H9 (cell line): Measurements from ENCODE around the gene MZF1. TPM values are rescaled to one million over a fixed set of nuclear protein-coding genes. Genes with fewer than 3 reads are reported as not detected.

Experiments used
- DNase-seq: peaks from one replicate; pipeline ENCODE4 v3.0.0-alpha.2; 2017
- H2AFZ ChIP-seq: one replicate; pipeline ENCODE4 v1.6.1; 2013; ENCODE audit warnings: mild to moderate bottlenecking, low read length, control low read depth, moderate library complexity
- H2AK5ac ChIP-seq: 2 replicates; pipeline ENCODE4 v1.6.1; 2013; ENCODE audit warnings: low read length, control low read depth, mixed read lengths; ENCODE audit not compliant: insufficient read length
- H2BK120ac ChIP-seq: one replicate; pipeline ENCODE4 v1.6.1; 2013; ENCODE audit warnings: low read depth, mild to moderate bottlenecking, low read length, control low read depth, inconsistent platforms; ENCODE audit not compliant: poor library complexity, severe bottlenecking
- H2BK12ac ChIP-seq: 2 replicates; pipeline ENCODE4 v1.6.1; 2013; ENCODE audit warnings: low read length, control low read depth, mixed read lengths, low read depth; ENCODE audit not compliant: insufficient read length
- H2BK15ac ChIP-seq: 2 replicates; pipeline ENCODE4 v1.6.1; 2013; ENCODE audit warnings: low read depth, low read length, control low read depth
- H2BK20ac ChIP-seq: one replicate; pipeline ENCODE4 v1.6.1; 2013; ENCODE audit warnings: low read depth, mild to moderate bottlenecking, low read length, control low read depth, inconsistent platforms; ENCODE audit not compliant: poor library complexity, severe bottlenecking
- H2BK5ac ChIP-seq: 2 replicates; pipeline ENCODE4 v1.6.1; 2013; ENCODE audit warnings: low read length, control low read depth, mixed read lengths; ENCODE audit not compliant: insufficient read length
- H3K14ac ChIP-seq: 2 replicates; pipeline ENCODE4 v1.6.1; 2013; ENCODE audit warnings: low read length, control low read depth; ENCODE audit not compliant: insufficient read depth
- H3K18ac ChIP-seq: 2 replicates; pipeline ENCODE4 v1.6.1; 2013; ENCODE audit warnings: low read depth, mild to moderate bottlenecking, mixed read lengths, low read length, control low read depth; ENCODE audit not compliant: insufficient read length
- H3K23ac ChIP-seq: 2 replicates; pipeline ENCODE4 v1.6.1; 2013; ENCODE audit warnings: low read length, control low read depth, mixed read lengths, low read depth; ENCODE audit not compliant: insufficient read length
- H3K23me2 ChIP-seq: 2 replicates; pipeline ENCODE4 v1.6.1; 2013; ENCODE audit warnings: low read depth, mild to moderate bottlenecking, mixed read lengths, low read length, control low read depth; ENCODE audit not compliant: insufficient read length, poor library complexity, severe bottlenecking
- H3K27ac ChIP-seq: 2 replicates; pipeline ENCODE4 v1.5.1; 2013; ENCODE audit warnings: low read length, control low read depth, mixed read lengths, low read depth; ENCODE audit not compliant: insufficient read length
- H3K27me3 ChIP-seq: 2 replicates; pipeline ENCODE4 v1.6.1; 2013; ENCODE audit warnings: low read length, control low read depth, inconsistent platforms; ENCODE audit not compliant: insufficient read depth
- H3K4ac ChIP-seq: 2 replicates; pipeline ENCODE4 v1.6.1; 2013; ENCODE audit warnings: low read depth, mild to moderate bottlenecking, control low read depth, inconsistent platforms, low read length, moderate library complexity
- H3K4me1 ChIP-seq: 2 replicates; pipeline ENCODE4 v1.6.1; 2013; ENCODE audit warnings: low read length, control low read depth, inconsistent platforms; ENCODE audit not compliant: insufficient read depth
- H3K4me2 ChIP-seq: 2 replicates; pipeline ENCODE4 v1.6.1; 2013; ENCODE audit warnings: low read length, control low read depth, mixed read lengths; ENCODE audit not compliant: insufficient read length, insufficient read depth
- H3K56ac ChIP-seq: 2 replicates; pipeline ENCODE4 v1.6.1; 2013; ENCODE audit warnings: low read depth, mild to moderate bottlenecking, mixed read lengths, low read length, control low read depth; ENCODE audit not compliant: insufficient read length
- H3K79me1 ChIP-seq: 2 replicates; pipeline ENCODE4 v1.6.1; 2013; ENCODE audit warnings: low read depth, mild to moderate bottlenecking, moderate library complexity, low read length, control low read depth, inconsistent platforms; ENCODE audit not compliant: insufficient read depth, poor library complexity, severe bottlenecking
- H3K79me2 ChIP-seq: 2 replicates; pipeline ENCODE4 v1.6.1; 2013; ENCODE audit warnings: low read length, control low read depth, inconsistent platforms; ENCODE audit not compliant: insufficient read depth
- H3K9ac ChIP-seq: 2 replicates; pipeline ENCODE4 v1.6.1; 2013; ENCODE audit warnings: low read length, control low read depth, mixed read lengths; ENCODE audit not compliant: insufficient read length; ENCODE audit errors: extremely low read depth
- H3K9me3 ChIP-seq: one replicate; pipeline ENCODE4 v1.6.1; 2013; ENCODE audit warnings: low read depth, low read length, inconsistent platforms; ENCODE audit not compliant: control insufficient read depth
- H3T11ph ChIP-seq: one replicate; pipeline ENCODE4 v1.6.1; 2013; ENCODE audit warnings: mild to moderate bottlenecking, low read length, control low read depth, inconsistent platforms
- H4K20me1 ChIP-seq: one replicate; pipeline ENCODE4 v1.6.1; 2013; ENCODE audit not compliant: control insufficient read depth, insufficient read length, insufficient read depth
- H4K5ac ChIP-seq: 2 replicates; pipeline ENCODE4 v1.6.1; 2013; ENCODE audit warnings: low read depth, mild to moderate bottlenecking, mixed read lengths, low read length, control low read depth; ENCODE audit not compliant: insufficient read length
- H4K8ac ChIP-seq: replicated peaks from 2 replicates; pipeline ENCODE4 v1.6.1; 2013; ENCODE audit warnings: low read length, control low read depth, mixed read lengths, low read depth; ENCODE audit not compliant: insufficient read length
- H4K91ac ChIP-seq: 2 replicates; pipeline ENCODE4 v1.6.1; 2013; ENCODE audit warnings: low read depth, mild to moderate bottlenecking, moderate library complexity, mixed read lengths, low read length, control low read depth; ENCODE audit not compliant: insufficient read length
- H3K27ac Mint-ChIP-seq, 3 experiments: 2 replicates in 2 of 3; 3 replicates in 1 of 3; pipeline ENCODE4 v1.8.0; 2020 to 2021; ENCODE audit warnings: mixed read lengths in 3 of 3, mild to moderate bottlenecking in 1 of 3, moderate library complexity in 1 of 3
- H3K27me3 Mint-ChIP-seq: 2 replicates; pipeline ENCODE4 v1.8.0; 2021; ENCODE audit warnings: low read depth, mild to moderate bottlenecking, moderate library complexity, mixed read lengths
- H3K36me3 Mint-ChIP-seq, 3 experiments: 2 replicates in 2 of 3; 3 replicates in 1 of 3; pipeline ENCODE4 v1.8.0; 2020 to 2021; ENCODE audit warnings: low read depth in 3 of 3, mixed read lengths in 3 of 3; ENCODE audit not compliant: insufficient read depth in 1 of 3
- H3K4me1 Mint-ChIP-seq, 2 experiments: 2 replicates each; pipeline ENCODE4 v1.8.0; 2020; ENCODE audit warnings: mixed read lengths in 2 of 2
- H3K4me3 Mint-ChIP-seq, 2 experiments: 2 replicates in 1 of 2; 3 replicates in 1 of 2; pipeline ENCODE4 v1.8.0; 2020 to 2021; ENCODE audit warnings: mild to moderate bottlenecking in 2 of 2, mixed read lengths in 2 of 2, moderate library complexity in 1 of 2
- H3K9me3 Mint-ChIP-seq, 2 experiments: 2 replicates in 1 of 2; 3 replicates in 1 of 2; pipeline ENCODE4 v1.8.0; 2020; ENCODE audit warnings: mild to moderate bottlenecking in 2 of 2, mixed read lengths in 2 of 2, moderate library complexity in 1 of 2
- CTCF ChIP-seq: fragments of 200-600 bp; sonication (generic); conservative IDR thresholded peaks from 3 replicates; pipeline ENCODE4 v1.8.0; 2021; ENCODE audit warnings: antibody characterized with exemption, mild to moderate bottlenecking
- WGBS: extraction: QIAGEN DNeasy Blood & Tissue Kit; methylation state at CpG from one replicate; pipeline ENCODE4 v1.1.7; 2013; ENCODE audit warnings: missing lambda C conversion rate, low lambda C conversion rate, mixed read lengths; ENCODE audit not compliant: insufficient read length; ENCODE audit errors: extremely low coverage; 5-methylcytosine and 5-hydroxymethylcytosine counted together
- total RNA-seq: library from RNA; stranded (reverse); gene quantifications from 2 replicates; pipeline ENCODE4 v1.2.1, GENCODE V29; 2021

The MZF1 gene
- total RNA-seq, 1 experiment from 2014 or later, result 23.6 TPM

DNA sequence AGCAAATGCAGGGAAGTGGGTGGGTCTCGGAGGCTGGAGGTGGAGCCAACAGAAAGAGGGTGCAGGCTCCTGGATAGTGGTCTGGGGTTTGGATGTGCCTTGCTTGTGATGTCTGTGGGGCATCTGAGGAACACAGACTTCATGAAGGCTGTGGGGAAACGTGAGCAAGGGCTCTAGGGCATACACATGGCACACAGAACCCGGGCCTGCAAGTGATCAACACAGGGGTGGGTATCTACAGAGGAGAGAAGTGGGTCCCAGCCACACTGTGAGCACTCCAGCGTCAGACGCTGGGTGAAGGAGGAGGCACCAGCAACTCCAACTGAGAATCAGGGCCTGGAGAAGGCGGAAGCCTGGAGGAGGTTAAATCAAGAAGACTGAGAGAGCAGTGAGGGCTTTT lies 9.3 kb downstream of the MZF1 start:
- H3K56ac ChIP-seq, result no peak overlapping the region
- no peak overlapping the region for H3K4me2 ChIP-seq
- no peak overlapping the region for H2BK5ac ChIP-seq
- H2BK120ac ChIP-seq, result no peak overlapping the region
- no peak overlapping the region for H4K91ac ChIP-seq
- Mint-ChIP-seq H3K9me3 (no peaks in the 10 kb centered on the region), H3K27ac (peak overlapping the region in 1 of 3 experiments; percentile 47; a peak in 2 of 7 replicates), H3K4me3 (no peak overlapping the region), H3K4me1 (peaks cover 2 to 9% of the 10 kb centered on the region in 2 experiments; a peak in 3 of 4 replicates), H3K36me3 (peaks cover 0 to 25% (median 10%) of the 10 kb centered on the region in 3 experiments; a peak in 5 of 7 replicates), H3K27me3 (no peaks in the 10 kb centered on the region; the same call in 1 of the 2 replicates)
- H4K8ac ChIP-seq, result no peak overlapping the region
- no peak overlapping the region for H3K18ac ChIP-seq
- no peaks in the 10 kb centered on the region for H3K4me1 ChIP-seq
- H4K5ac ChIP-seq, result no peak overlapping the region
- H3K27me3 ChIP-seq, result no peaks in the 10 kb centered on the region
- H2BK20ac ChIP-seq, result no peak overlapping the region
- no peaks in the 10 kb centered on the region for H3K9me3 ChIP-seq
- H2BK15ac ChIP-seq, result no peak overlapping the region
- no CpG with 5 or more reads among the region's 6 CpGs for WGBS
- no peak overlapping the region for H2AK5ac ChIP-seq
- no peak overlapping the region for H3T11ph ChIP-seq
- no peak overlapping the region for H3K9ac ChIP-seq
- H3K79me2 ChIP-seq, result no peaks in the 10 kb centered on the region
- no peak overlapping the region for H2BK12ac ChIP-seq
- no peak for TF ChIP-seq CTCF
- H3K27ac ChIP-seq, result no peak overlapping the region
- no peaks in the 10 kb centered on the region for H4K20me1 ChIP-seq
- no peaks in the 10 kb centered on the region for H3K23me2 ChIP-seq
- no peak overlapping the region for H3K23ac ChIP-seq
- H3K79me1 ChIP-seq, result no peaks in the 10 kb centered on the region
- no peak overlapping the region for H2AFZ ChIP-seq
- no peak for DNase-seq
- H3K4ac ChIP-seq, result no peak overlapping the region
- no peak overlapping the region for H3K14ac ChIP-seq
